RWPE2 (cell line): ENCODE data around the gene FTO.

Experiments
- ATAC-seq: fragments of 200-7000 bp; cut with Tn5 transposase; 3 replicates; pipeline ENCODE4 v1.9.1; 2021; ENCODE audit warnings: low read depth
- DNase-seq: peaks from one replicate; pipeline ENCODE4 v3.0.0-alpha.2; 2020; ENCODE audit warnings: low spot score
- H3K27ac ChIP-seq: fragments of 450-650 bp; 2 replicates; pipeline ENCODE4 v1.5.1; 2017; ENCODE audit warnings: mild to moderate bottlenecking; ENCODE audit not compliant: poor library complexity, severe bottlenecking
- H3K27me3 ChIP-seq: fragments of 250-450 bp; sonication (Bioruptor Pico); 2 replicates; pipeline ENCODE4 v1.5.1; 2021; ENCODE audit warnings: mild to moderate bottlenecking, moderate library complexity; ENCODE audit not compliant: insufficient read depth, poor library complexity, severe bottlenecking
- H3K36me3 ChIP-seq: fragments of 250-450 bp; sonication (Bioruptor Pico); 2 replicates; pipeline ENCODE4 v1.5.1; 2020; ENCODE audit warnings: low read depth, mild to moderate bottlenecking, moderate library complexity
- H3K4me1 ChIP-seq: fragments of 250-450 bp; sonication (Bioruptor Pico); 2 replicates; pipeline ENCODE4 v1.5.1; 2021; ENCODE audit warnings: mild to moderate bottlenecking, moderate library complexity; ENCODE audit not compliant: insufficient read depth, poor library complexity, severe bottlenecking
- H3K4me3 ChIP-seq: fragments of 250-450 bp; sonication (Bioruptor Pico); 2 replicates; pipeline ENCODE4 v1.5.1; 2021; ENCODE audit warnings: mild to moderate bottlenecking, moderate library complexity; ENCODE audit not compliant: severe bottlenecking
- H3K9me3 ChIP-seq: fragments of 250-450 bp; sonication (Bioruptor Pico); 2 replicates; pipeline ENCODE4 v1.5.1; 2021; ENCODE audit warnings: mild to moderate bottlenecking, moderate library complexity; ENCODE audit not compliant: severe bottlenecking
- TF ChIP-seq, protein P1 (sequence below): fragments of 450-650 bp; IDR thresholded peaks from one replicate; pipeline ENCODE4 v1.5.1; 2017; ENCODE audit warnings: mild to moderate bottlenecking, moderate library complexity; ENCODE audit not compliant: poor library complexity, severe bottlenecking

The FTO gene

DNA sequence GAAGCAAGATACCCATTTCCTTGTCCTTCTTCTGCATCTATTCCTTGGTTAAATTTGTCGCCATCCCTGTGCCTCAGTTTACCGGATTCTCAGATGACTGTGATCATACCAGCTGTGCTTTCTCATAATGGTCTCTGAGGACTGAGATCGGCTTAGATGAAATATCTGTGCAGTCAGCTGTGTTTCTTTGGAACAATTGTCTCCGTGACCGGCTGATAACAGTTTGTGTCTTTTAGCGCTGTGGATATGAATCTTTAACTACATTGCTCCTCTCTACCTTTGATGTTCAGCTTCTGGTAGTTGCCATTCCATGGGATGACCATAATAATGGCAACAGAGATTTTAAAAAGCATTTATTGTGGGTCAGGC lies 473 bp downstream of the FTO start:
- ATAC-seq (no peak), DNase-seq (no peak)
- TF ChIP-seq, protein P1, sequence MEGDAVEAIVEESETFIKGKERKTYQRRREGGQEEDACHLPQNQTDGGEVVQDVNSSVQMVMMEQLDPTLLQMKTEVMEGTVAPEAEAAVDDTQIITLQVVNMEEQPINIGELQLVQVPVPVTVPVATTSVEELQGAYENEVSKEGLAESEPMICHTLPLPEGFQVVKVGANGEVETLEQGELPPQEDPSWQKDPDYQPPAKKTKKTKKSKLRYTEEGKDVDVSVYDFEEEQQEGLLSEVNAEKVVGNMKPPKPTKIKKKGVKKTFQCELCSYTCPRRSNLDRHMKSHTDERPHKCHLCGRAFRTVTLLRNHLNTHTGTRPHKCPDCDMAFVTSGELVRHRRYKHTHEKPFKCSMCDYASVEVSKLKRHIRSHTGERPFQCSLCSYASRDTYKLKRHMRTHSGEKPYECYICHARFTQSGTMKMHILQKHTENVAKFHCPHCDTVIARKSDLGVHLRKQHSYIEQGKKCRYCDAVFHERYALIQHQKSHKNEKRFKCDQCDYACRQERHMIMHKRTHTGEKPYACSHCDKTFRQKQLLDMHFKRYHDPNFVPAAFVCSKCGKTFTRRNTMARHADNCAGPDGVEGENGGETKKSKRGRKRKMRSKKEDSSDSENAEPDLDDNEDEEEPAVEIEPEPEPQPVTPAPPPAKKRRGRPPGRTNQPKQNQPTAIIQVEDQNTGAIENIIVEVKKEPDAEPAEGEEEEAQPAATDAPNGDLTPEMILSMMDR: no peak
- Histone ChIP-seq H3K4me1 (peaks cover 3% of the 10 kb centered on the region), H3K4me3 (peak overlapping the region; percentile 76), H3K27ac (no peak overlapping the region), H3K27me3 (no peaks in the 10 kb centered on the region), H3K36me3 (peaks cover 19% of the 10 kb centered on the region), H3K9me3 (no peaks in the 10 kb centered on the region)

GRCh38 chr16:53707671-53708070 lies 3.7 kb downstream of the FTO start:
- Histone ChIP-seq H3K4me3 (no peak overlapping the region), H3K36me3 (peaks cover 4% of the 10 kb centered on the region), H3K27me3 (no peaks in the 10 kb centered on the region), H3K9me3 (no peaks in the 10 kb centered on the region), H3K27ac (no peak overlapping the region), H3K4me1 (peaks cover 3% of the 10 kb centered on the region)
- TF ChIP-seq, protein P1: no peak
- ATAC-seq (no peak), DNase-seq (no peak)

DNA sequence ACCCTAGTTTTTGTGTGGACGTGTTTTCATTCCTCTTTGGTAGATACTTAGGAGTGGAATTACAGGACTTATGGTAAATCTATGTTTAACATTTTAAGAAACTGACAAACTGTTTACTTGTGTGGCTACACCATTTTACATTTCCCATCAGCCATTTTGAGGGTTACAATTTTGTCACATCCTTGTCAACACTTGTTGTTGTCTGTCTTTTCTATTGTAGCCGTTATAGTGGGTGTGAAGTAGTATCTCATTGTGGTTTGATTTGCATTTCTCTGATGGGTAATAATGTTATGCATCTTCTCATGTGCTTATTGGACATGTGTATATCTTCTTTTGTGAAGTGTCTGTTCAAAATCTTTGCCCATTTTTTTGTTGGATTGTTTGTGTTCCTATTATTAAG lies 4.5 kb downstream of the FTO start:
- no peaks in the 10 kb centered on the region for H3K27me3 ChIP-seq
- H3K27ac ChIP-seq: no peak overlapping the region
- TF ChIP-seq, protein P1: no peak
- H3K9me3 ChIP-seq: no peaks in the 10 kb centered on the region
- no peak overlapping the region for H3K4me3 ChIP-seq
- DNase-seq: no peak
- no peaks in the 10 kb centered on the region for H3K4me1 ChIP-seq
- no peak for ATAC-seq
- peaks cover 4% of the 10 kb centered on the region for H3K36me3 ChIP-seq

DNA sequence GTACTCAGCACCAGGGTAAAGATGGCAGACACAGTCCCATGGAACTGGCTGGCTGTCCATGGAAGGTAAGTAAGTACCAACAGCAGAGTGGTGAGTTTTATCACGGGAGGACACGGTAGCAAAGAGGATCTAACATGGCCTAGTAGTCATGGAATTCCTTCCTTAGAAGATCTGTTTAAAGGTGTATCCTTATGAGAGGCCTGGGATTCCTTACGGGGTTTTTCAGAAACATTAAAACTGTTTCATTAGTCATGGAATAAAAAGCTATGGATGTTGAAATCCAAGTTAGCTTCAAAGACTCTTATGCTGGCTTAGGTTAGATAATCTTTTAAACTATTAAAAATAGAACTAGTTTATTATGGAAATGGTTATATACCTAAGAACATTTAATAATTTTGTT lies 7.4 kb downstream of the FTO start:
- H3K4me1 ChIP-seq: no peaks in the 10 kb centered on the region
- peaks cover 4% of the 10 kb centered on the region for H3K36me3 ChIP-seq
- no peak overlapping the region for H3K4me3 ChIP-seq
- DNase-seq (no peak), ATAC-seq (no peak)
- H3K27ac ChIP-seq: no peak overlapping the region
- no peaks in the 10 kb centered on the region for H3K9me3 ChIP-seq
- no peaks in the 10 kb centered on the region for H3K27me3 ChIP-seq
- TF ChIP-seq, protein P1: no peak

DNA sequence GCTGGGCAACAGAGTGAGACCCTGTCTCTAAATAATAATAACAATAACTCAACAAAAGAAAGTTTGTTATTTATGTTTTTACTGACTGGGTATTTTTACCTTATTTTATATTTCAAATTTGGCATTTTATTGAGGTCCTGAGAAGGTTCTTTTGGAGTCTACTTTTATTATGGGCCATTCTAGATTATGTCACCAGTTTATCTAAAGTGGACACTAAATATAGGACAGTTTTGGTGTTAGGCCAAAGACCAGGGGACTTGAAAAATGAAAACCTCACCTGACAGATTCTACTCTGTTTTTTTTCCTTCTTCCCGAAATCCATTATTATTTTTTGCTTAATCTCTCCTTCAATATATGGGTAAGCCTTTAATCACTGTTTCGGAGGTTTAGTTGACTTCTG lies 8.1 kb downstream of the FTO start:
- no peak for ATAC-seq
- TF ChIP-seq, protein P1: no peak

More for the DNA sequence above, 8.1 kb downstream of the FTO start:
- H3K9me3 ChIP-seq: peaks cover 3% of the 10 kb centered on the region
- H3K4me3 ChIP-seq: no peak overlapping the region
- H3K27me3 ChIP-seq: no peaks in the 10 kb centered on the region
- no peak overlapping the region for H3K27ac ChIP-seq
- DNase-seq: no peak
- H3K36me3 ChIP-seq: peaks cover 4% of the 10 kb centered on the region
- no peaks in the 10 kb centered on the region for H3K4me1 ChIP-seq
